ENCODE results near the gene DSCAML1.

The DSCAML1 gene

DNA sequence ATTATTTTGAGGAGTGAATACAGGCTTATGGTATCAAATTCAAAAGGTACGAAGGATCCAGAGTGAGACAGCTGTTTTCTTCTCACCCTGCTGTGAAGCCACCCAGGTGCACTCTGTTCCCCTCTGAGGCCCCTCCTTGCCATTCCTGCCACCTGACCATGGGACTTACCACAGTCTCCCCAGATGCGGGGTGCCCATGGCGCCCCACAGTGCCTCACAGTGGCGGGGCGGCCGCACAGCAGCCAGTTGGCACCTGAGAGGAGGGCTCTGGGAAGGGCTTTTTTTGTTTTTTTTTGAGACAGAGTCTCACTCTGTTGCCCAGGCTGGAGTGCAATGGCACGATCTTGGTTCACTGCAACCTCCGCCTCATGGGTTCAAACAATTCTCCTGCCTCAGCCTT is 317.6 kb downstream of the DSCAML1 start:
- DNase-seq (ENCODE audit: low read depth in 1 of 2, low spot score in 1 of 2), result no peak

GRCh38 chr11:117478926-117479325 is 318.1 kb downstream of the DSCAML1 start:
- no peak for DNase-seq (ENCODE audit: low read depth in 1 of 2, low spot score in 1 of 2)

DNA sequence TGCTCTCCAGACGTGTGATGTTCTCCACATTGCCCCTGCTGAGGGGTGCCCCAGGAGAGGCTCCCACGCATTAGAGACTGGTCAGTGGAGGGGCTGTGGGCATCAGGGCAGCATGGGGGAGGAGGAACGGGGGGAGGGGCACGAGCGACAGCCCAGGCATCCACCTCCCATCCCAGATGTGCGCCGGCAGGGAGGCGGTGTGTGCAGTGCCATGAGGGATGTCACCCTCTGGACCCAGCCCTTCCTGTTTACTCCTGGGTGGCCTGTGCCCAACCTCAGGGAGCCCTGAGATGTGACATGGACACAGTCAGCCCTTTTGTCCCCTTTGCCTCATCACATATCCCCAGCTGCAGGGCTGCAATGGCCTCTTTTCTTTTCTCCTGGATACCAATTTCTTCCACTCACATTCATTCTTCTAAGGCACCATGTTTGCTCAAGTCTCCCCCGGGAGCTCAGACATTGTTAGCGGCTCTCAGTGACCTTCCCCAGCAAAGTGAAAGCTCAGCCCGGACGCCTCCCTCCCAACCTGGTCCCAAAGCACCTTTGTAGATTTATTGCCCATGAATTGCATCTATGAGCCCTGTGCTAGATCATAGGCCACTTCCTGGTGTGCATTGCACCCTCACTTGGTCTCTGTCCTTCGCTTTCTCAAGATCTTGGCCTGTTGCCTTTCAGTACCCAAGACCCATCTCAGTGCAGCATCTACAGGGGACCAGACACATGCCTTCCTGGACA is 318.7 kb downstream of the DSCAML1 start:
- no peak for DNase-seq (ENCODE audit: low read depth in 1 of 2, low spot score in 1 of 2)

DNA sequence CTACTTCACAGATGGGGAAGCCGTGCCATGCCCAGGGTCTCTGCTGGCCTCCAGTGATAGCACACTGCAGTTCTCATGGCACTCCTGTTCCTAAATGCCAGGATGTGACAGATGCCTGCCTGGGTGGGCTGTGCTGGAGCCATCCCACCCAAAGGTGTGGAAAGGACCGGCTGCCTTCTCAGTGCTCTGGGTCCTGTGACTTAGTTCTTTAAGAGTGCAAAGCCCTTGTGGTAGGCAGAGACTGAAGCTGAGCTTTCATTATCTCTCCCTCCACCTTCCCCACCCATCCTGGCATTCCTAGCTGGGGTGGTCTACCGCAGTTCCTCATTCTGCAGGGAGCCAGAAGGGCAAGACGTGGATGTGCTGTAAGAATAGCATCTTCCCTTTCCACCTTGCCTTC is 319.3 kb downstream of the DSCAML1 start:
- DNase-seq (ENCODE audit: low read depth in 1 of 2, low spot score in 1 of 2), result no peak

DNA sequence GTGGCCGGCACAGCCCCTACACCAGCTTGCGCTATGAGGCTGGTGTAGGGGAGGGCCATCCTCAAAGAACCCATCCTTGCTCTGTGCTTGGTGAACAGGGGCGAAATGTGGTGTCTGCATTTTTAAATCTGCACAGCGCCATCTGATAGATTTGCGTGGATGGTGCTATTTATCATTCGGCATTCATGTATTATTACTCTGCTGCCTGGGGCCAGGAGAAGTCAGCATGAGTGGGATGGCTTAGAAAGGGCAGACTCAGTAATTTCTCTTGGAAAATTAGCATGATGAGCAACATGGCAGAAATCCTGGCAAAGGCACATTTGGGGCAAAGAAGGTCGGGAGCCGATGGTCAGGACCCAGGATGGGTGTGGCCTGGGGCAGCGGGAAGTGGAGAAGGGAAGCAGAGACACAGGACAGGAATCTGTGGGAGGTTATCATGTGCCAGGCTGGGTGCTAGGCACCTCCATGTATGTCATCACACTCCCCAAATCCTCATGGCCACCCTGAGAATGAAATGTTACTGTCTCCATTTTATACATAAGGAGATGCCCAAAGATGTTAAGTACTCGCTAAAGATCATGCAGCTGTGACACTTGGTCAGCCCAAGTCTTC is 320.4 kb downstream of the DSCAML1 start:
- no peak for DNase-seq (ENCODE audit: low read depth in 1 of 2, low spot score in 1 of 2)

DNA sequence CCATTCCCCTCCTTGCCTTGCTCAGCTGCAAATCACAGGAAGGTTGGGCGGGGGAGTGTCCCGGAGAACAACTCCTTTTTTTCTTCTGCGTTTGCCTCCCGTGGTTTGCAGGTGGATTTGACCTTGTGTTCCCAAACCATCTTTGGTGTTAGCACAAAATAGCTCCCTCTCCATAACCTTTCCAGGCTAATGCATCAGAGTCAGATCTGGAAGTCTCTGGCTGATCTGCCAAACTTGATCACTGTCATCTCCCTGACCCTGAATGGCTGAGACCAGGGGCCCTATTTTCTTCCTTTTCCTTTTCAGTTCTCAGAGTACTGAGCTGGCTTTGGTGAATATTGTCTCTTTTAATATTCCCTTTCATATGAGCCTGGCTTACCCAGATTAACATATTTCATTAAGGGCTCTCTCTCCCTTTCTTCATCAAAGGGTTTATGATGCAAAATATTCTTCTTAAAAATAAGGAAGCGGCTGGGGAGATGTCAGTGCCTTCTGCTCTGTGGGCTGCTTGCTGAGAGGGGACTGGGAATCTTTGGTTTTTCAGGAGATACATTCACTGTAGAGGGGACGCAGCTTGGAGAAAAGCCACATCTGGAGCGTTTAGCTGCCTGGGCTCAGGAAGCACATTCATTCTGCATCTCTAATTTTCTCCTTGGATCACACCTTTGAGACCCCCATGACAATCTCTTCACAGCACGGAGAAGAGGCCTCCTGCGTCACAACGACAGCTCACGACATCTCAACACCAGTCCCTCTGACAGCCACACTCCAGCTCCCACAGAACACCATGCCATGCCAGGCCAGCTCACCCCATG is 321.1 kb downstream of the DSCAML1 start:
- no peak for DNase-seq (ENCODE audit: low read depth in 1 of 2, low spot score in 1 of 2)

- no peak for DNase-seq (ENCODE audit: low read depth in 1 of 2, low spot score in 1 of 2)
These were observed 323.4 kb downstream of the DSCAML1 start for GRCh38 chr11:117473481-117474091.

DNA sequence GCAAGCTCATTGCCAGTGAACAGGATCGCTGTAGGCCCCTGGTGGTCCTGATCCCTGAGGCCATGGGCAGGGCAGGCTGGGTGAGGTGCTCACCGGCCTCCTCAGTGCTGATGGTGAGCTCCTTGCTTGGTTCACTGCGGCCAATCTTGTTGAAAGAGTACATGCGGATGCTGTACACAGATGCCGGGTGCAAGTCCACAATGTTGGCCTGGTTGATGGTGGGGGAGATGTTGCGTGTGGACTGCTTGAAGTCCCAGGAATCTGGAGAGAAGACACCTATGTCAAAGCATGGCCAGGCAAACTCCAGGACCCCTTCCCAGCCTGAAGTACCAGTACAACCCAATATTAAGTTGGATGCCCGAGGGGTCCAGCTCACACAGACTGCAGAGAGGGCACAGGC is 325.2 kb downstream of the DSCAML1 start:
- no peak for DNase-seq (ENCODE audit: low read depth in 1 of 2, low spot score in 1 of 2)

- no peak for DNase-seq (ENCODE audit: low read depth in 1 of 2, low spot score in 1 of 2)
These were observed 326.4 kb downstream of the DSCAML1 start for GRCh38 chr11:117470576-117470975.

DNA sequence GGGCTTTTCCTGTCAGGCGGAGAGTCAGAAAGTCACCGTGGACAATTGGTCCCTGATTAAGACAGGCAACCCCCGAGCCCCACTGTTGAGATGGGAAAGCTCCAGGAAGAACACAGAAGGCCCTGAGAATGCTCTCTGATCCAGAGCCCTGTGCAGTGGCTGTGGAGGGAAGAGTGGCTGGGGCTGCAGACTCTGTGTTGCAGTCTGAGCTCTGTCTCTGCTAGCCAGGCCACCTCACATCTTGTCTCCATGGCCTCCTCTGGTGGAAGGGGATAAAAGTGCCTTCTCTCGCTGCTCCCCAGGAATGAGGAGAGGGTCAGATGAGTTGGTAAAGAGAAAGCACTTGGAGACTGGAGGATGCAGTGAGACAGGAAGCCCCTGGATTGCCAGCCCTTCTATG is 328.1 kb downstream of the DSCAML1 start:
- no peak for DNase-seq (ENCODE audit: low read depth in 1 of 2, low spot score in 1 of 2)

DNA sequence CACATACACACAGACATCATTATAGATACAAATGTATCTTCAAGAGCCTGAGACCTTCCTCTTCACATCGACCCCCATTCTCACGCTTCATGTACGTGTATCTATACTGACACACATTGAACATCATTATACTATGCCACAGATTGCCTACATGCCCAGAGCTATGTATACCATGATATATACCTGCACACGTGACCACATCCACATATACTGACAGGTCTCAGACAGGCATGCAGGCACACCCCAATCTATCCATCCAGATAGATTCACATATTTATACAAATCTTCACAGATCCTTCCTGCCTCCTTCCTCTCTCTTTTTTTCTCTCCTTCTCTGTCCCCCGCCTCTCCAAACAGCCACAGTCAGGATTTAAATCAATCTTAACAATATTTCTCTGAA is 329.2 kb downstream of the DSCAML1 start:
- no peak for DNase-seq (ENCODE audit: low read depth in 1 of 2, low spot score in 1 of 2)

DNA sequence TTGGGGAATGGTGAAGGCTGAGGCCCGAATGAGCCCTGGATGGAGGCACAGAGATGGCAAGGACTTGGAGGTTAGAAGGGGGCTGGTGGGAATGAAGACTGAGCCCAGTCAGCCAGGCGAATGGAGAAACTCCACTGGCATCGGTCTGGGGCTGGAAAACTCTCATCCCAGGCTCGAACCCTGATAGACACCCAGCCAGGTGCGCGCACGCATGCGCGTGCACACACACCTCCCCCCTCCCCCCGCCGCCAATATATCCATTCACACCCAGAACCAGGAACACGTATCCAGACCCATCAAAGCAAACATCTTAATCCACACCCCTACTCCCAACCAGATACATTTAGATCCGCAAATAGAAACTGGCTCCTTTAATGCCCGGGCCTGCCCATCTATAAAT is 330.1 kb downstream of the DSCAML1 start:
- DNase-seq (ENCODE audit: low read depth in 1 of 2, low spot score in 1 of 2), result no peak

- no peak for DNase-seq (ENCODE audit: low read depth in 1 of 2, low spot score in 1 of 2)
These were observed 331.6 kb downstream of the DSCAML1 start for GRCh38 chr11:117465236-117465997.

DNA sequence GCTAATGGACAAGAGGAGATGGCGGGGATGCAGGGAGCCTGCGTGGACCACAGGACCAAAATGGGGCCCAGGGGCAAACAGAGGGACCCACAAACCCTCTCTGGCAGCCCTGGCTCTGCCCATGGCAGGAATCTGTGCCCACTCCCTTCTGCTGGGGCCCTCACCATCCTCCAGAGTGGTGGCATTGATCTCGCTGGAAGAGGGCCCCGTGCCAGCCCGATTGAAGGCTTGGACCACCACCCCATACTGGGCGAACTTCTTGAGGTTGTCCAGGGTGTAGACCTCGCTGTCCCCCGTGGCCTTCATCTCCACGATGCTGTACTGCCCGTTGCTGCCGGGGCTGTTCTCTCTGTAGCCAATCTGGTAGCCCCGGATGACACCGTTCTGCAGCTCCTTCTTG is 332.2 kb downstream of the DSCAML1 start:
- no peak for DNase-seq (ENCODE audit: low read depth in 1 of 2, low spot score in 1 of 2)

- DNase-seq (ENCODE audit: low read depth in 1 of 2, low spot score in 1 of 2), result no peak
These were observed 334.2 kb downstream of the DSCAML1 start for GRCh38 chr11:117462864-117463247.

DNA sequence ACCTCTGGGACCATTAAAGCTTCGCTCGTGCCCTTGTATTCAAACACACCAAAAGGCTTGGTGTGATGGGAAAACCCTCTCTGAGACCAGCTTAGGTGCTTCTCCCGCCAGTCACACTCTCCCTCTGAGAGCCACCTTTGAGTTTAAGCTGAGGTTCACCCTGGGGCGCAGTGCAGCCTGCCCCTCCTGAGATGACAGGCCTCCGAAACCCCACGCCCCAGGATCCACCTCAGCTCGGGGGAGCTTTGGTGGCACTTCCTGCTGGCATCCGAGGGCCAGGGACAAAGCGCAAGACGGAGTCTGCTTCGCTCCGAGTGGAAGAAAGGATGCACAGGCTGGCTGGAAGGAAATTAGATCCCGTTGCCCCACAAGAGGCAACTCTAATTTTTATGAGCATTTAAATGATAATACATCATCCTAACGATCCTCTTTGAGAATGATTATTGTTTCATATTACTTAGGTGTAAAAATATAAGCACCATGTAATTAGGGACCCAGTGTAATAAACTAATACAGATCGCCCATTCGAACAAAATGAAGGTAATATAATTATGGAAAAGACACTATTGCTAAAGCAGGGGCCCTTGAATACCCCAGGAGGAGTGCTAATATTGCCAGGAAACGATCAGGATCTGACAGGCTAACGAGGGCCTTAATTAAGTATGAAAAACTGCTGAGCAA is 334.7 kb downstream of the DSCAML1 start:
- DNase-seq (ENCODE audit: low read depth in 1 of 2, low spot score in 1 of 2), result no peak

DNA sequence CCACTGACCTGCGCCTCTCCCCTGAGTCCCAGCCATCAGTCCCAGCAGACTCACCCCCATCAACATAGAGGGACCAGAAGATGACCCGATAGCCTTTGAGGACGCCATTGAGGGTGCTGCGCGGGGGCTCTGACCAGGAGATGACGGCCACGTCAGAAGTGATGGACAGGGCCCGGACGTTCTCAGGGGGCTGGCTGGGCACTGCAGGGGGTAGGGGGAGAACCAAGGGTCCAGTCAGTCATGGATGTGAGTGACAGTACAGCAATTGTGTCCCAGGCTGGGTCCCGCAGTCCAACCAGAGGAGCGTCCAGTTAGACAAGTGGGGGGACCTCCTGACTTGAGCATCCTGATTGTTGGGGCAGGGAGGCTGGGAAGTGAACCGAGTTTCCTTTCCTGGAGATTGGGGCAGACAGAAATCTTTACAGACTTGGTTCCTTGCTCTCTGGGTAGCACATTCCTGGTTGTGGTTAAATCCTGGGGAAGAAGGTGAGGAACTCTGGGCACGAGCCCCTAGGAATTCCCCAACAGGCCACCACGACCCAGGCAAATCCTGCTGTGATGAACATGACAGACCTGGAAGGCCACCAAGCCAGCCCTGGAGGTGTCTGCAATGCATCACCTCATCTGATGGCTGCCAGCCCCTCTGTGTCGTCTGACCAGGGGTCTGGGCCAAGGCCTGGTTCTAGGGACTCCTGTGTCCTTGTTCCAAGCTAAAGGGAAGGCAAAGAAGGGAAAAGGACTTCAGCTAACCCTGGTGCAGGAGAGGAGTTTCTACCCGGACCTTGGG is 335.4 kb downstream of the DSCAML1 start:
- DNase-seq (ENCODE audit: low read depth in 1 of 2, low spot score in 1 of 2), result no peak

- DNase-seq (ENCODE audit: low read depth in 1 of 2, low spot score in 1 of 2), result no peak
These were observed 337.1 kb downstream of the DSCAML1 start for GRCh38 chr11:117459979-117460300.

DNA sequence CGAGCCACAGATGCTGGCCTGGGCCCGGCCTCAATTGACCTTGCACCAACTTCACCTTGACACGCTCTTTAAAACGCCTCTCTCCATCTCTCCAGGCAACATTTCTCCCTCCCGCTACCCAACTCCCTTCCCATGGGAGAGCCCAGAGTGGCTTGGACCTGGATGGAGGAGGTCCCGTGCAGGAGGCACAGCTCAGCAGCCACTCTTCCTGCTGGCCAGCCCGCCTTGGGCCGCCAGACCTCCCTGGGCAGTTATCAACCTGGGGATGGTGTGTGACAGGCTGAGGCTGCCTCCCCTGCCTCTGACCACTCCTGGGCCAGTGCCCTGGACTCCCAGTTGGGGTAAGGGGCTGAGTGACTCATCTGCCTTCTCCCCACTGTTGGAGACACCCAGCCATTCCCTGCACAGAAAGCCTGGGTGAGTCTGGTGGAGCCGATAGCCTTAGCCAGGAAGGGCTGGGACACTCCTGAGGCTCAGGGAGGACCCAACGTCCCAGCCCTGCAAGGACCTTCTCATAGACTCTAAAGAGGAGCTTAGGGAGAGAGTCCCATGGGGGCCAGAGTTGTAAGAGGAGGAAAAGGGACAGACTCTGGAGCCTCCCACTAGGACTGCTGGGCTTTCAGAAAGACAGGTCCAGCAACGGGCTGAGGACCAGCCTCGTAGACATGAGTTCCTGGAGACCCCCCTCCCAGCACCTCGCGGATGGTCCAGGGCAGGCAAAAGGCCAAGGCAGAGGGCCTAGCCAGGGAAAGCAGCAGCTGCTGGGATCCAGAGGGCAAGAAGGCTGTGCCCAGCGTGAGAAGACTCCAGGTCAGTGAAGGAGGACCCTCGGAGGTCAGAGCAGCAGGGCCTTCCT is 337.7 kb downstream of the DSCAML1 start:
- DNase-seq (ENCODE audit: low read depth in 1 of 2, low spot score in 1 of 2), result no peak
